SK-N-SH treated with all-trans-retinoic acid at 6 μM for 48 hours (cell line): ENCODE data around the gene MRGPRX1.

Experiments
- ATAC-seq: fragments of 200-7000 bp; cut with Tn5 transposase; 3 replicates; pipeline ENCODE4 v1.9.1; 2020; ENCODE audit warnings: mild to moderate bottlenecking, moderate library complexity
- ARNTL ChIP-seq: fragments of 450-650 bp; formaldehyde crosslinking; IDR thresholded peaks from 2 replicates; pipeline ENCODE4 v1.5.0; 2020; ENCODE audit warnings: low read depth, mild to moderate bottlenecking, moderate library complexity, borderline replicate concordance
- BACH2 ChIP-seq: fragments of 250-450 bp; sonication (Bioruptor Pico); IDR thresholded peaks from 2 replicates; pipeline ENCODE4 v1.9.0; 2021; ENCODE audit warnings: mild to moderate bottlenecking, borderline replicate concordance
- CREB5 ChIP-seq: fragments of 250-450 bp; sonication (Bioruptor Pico); IDR thresholded peaks from 2 replicates; pipeline ENCODE4 v1.5.1; 2020; ENCODE audit warnings: low read depth, mild to moderate bottlenecking, moderate library complexity
- CSDC2 ChIP-seq: fragments of 250-450 bp; sonication (Bioruptor Pico); IDR thresholded peaks from 2 replicates; pipeline ENCODE4 v1.5.0; 2020; ENCODE audit warnings: mild to moderate bottlenecking, moderate library complexity
- ESRRG ChIP-seq: fragments of 250-450 bp; sonication (Bioruptor Pico); IDR thresholded peaks from 2 replicates; pipeline ENCODE4 v1.6.1; 2021; ENCODE audit warnings: mild to moderate bottlenecking
- GLIS3 ChIP-seq: fragments of 250-450 bp; sonication (Bioruptor Pico); IDR thresholded peaks from 2 replicates; pipeline ENCODE4 v1.5.0; 2020; ENCODE audit warnings: mild to moderate bottlenecking, moderate library complexity
- ISL1 ChIP-seq: fragments of 250-450 bp; sonication (Bioruptor Pico); IDR thresholded peaks from 2 replicates; pipeline ENCODE4 v2.1.2; 2022; ENCODE audit warnings: mild to moderate bottlenecking, moderate library complexity
- OSR1 ChIP-seq: fragments of 250-450 bp; sonication (Bioruptor Pico); IDR thresholded peaks from 2 replicates; pipeline ENCODE4 v1.8.0; 2022; ENCODE audit warnings: moderate library complexity, mild to moderate bottlenecking, inconsistent platforms
- PATZ1 ChIP-seq: fragments of 250-450 bp; sonication (Bioruptor Pico); IDR thresholded peaks from 2 replicates; pipeline ENCODE4 v1.8.0; 2020; ENCODE audit warnings: mild to moderate bottlenecking, moderate library complexity, borderline replicate concordance
- PPARA ChIP-seq: fragments of 250-450 bp; sonication (Bioruptor Pico); IDR thresholded peaks from 2 replicates; pipeline ENCODE4 v1.5.0; 2020; ENCODE audit warnings: mild to moderate bottlenecking, borderline replicate concordance
- RARB ChIP-seq: fragments of 250-450 bp; sonication (Bioruptor Pico); IDR thresholded peaks from 2 replicates; pipeline ENCODE4 v1.8.0; 2021; ENCODE audit warnings: mild to moderate bottlenecking, moderate library complexity
- TOX ChIP-seq: fragments of 250-450 bp; sonication (Bioruptor Pico); IDR thresholded peaks from 2 replicates; pipeline ENCODE4 v1.8.0; 2021; ENCODE audit warnings: mild to moderate bottlenecking, moderate library complexity, borderline replicate concordance
- TSHZ2 ChIP-seq: fragments of 250-450 bp; sonication (Bioruptor Pico); IDR thresholded peaks from 2 replicates; pipeline ENCODE4 v1.5.0; 2020; ENCODE audit warnings: mild to moderate bottlenecking, moderate library complexity
- ZC3H10 ChIP-seq: fragments of 250-450 bp; sonication (Bioruptor Pico); IDR thresholded peaks from 2 replicates; pipeline ENCODE4 v1.5.1; 2021; ENCODE audit warnings: mild to moderate bottlenecking, moderate library complexity
- ZNF8 ChIP-seq: fragments of 450-650 bp; formaldehyde crosslinking; IDR thresholded peaks from 2 replicates; pipeline ENCODE4 v1.5.0; 2020; ENCODE audit warnings: mild to moderate bottlenecking, moderate library complexity
- TF ChIP-seq, protein P1 (sequence below): fragments of 250-450 bp; sonication (Bioruptor Pico); IDR thresholded peaks from 2 replicates; pipeline ENCODE4 v1.8.0; 2021; ENCODE audit warnings: low read depth, mild to moderate bottlenecking, moderate library complexity, borderline replicate concordance

Gene MRGPRX1

DNA sequence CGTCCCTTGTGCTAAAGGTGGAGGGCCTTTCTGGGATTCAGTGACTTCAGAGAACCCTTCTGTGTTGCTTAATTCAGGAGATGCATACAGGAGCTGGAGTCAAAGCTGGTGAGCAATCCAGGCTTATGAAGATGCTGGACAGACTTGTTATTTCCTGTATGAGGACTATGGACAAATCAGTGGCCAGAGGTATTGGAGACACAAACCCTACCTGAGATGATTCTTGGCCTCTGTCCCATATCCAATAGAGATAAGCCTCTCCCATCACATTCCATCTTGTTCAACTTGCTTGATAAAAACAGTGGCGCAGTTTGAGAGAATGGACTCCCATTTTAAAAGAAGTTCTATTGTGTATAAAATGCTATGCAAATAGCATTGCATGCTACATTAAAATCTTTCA, at the start of gene MRGPRX1:
Gene MRGPRX1 (minus strand): TSS at position 101 of the 400 bp plus-strand sequence. CDS start 4,630 bp downstream, outside the sequence.
- TF ChIP-seq, protein P1, sequence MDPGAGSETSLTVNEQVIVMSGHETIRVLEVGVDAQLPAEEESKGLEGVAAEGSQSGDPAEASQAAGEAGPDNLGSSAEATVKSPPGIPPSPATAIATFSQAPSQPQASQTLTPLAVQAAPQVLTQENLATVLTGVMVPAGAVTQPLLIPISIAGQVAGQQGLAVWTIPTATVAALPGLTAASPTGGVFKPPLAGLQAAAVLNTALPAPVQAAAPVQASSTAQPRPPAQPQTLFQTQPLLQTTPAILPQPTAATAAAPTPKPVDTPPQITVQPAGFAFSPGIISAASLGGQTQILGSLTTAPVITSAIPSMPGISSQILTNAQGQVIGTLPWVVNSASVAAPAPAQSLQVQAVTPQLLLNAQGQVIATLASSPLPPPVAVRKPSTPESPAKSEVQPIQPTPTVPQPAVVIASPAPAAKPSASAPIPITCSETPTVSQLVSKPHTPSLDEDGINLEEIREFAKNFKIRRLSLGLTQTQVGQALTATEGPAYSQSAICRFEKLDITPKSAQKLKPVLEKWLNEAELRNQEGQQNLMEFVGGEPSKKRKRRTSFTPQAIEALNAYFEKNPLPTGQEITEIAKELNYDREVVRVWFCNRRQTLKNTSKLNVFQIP (CRISPR knock-in tag), result no peak
- no peak for TF ChIP-seq OSR1
- no peak for TF ChIP-seq GLIS3
- no peak for TF ChIP-seq ZC3H10
- no peak for TF ChIP-seq ESRRG (CRISPR knock-in tag)
- no peak for TF ChIP-seq RARB
- ATAC-seq, result no peak

- TF ChIP-seq ESRRG (CRISPR knock-in tag), result no peak
- TF ChIP-seq BACH2 (CRISPR knock-in tag), result no peak
- no peak for TF ChIP-seq TSHZ2
- no peak for TF ChIP-seq ARNTL (CRISPR knock-in tag)
- no peak for TF ChIP-seq PPARA (CRISPR knock-in tag)
- TF ChIP-seq, protein P1 (CRISPR knock-in tag), result no peak
- TF ChIP-seq ZC3H10, result no peak
- TF ChIP-seq, all 23 proteins: peak for 0
- ATAC-seq, result no peak
These were observed 48.4 kb upstream of the MRGPRX1 start for GRCh38 chr11:18987454-18988231.

DNA sequence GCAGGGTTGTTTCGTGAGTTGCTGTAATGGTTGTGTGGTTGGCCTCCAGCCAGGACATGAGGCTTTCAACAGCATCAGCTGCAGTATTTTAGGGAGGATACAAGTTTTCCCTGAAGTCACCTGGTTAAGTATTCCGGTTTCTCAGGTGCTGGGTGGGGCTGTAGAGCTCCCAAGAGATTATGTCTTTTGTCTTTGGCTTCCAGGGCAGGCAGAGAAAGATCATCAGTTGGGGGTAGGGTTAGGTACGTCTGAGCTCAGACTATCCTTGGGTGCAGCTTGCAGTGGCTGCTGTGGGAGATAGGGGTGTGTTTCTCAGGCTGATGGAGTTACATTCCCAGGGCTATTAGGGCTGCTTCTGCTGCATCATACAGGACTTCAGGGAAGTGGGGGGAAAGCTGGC, 47.5 kb upstream of the MRGPRX1 start:
- no peak for TF ChIP-seq PPARA (CRISPR knock-in tag)
- no peak for TF ChIP-seq TSHZ2
- TF ChIP-seq CSDC2 (CRISPR knock-in tag), result no peak
- no peak for TF ChIP-seq PATZ1 (CRISPR knock-in tag)
- ATAC-seq, result no peak

DNA sequence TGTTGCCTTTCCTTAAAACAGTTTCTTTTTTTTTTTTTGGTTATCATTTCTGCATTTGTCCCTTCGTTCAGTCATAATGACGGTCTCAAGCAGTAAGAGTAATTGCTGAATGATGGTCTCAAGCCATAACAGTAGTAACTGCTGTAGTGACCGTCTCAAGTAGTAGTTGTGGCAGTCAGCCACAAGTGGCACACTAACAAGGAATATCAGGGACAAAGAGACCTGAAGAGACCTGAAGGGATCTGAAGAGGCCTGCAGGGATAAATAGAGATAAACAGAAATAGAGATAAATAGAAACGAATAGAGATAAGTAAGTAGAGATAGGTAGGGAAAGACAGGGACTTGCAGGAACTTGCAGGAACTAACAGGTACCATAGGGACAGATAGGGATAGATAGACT, 42.7 kb upstream of the MRGPRX1 start:
- TF ChIP-seq ISL1 (CRISPR knock-in tag), result no peak
- no peak for TF ChIP-seq TSHZ2
- no peak for TF ChIP-seq ZNF8 (CRISPR knock-in tag)
- TF ChIP-seq CREB5 (CRISPR knock-in tag), result no peak
- TF ChIP-seq OSR1, result no peak
- no peak for TF ChIP-seq PATZ1 (CRISPR knock-in tag)
- TF ChIP-seq TOX (CRISPR knock-in tag), result no peak
- TF ChIP-seq, all 23 proteins: peak for 0
- no peak for ATAC-seq
